ENCODE measurements around the gene MYBPC2.
A peak's percentile ranks its signal among the peaks of the same experiment; 100 is the strongest.

- TF ChIP-seq CTCF (IDR thresholded peaks at IDR 0.05; ENCODE audit: borderline replicate concordance, extremely low read depth, low read length, poor library complexity, severe bottlenecking) (peak; percentile 67), EZH2 (IDR thresholded peaks at IDR 0.05; ENCODE audit: borderline replicate concordance, low read depth, low read length, severe bottlenecking) (no peak)
These were observed 54.3 kb downstream of the MYBPC2 start for GRCh38 chr19:50486823-50487515.
